Natural killer cell (primary cell): ENCODE measurements around the gene RCAN2. TPM values are rescaled to one million over a fixed set of nuclear protein-coding genes. Genes with fewer than 3 reads are reported as not detected.

Source experiments
- ATAC-seq, 3 donors: fragments of 150-1000 bp in 2 of 3; fragments of 200-7000 bp in 1 of 3; cut with Tn5 transposase; 1 replicate in 1 of 3; 2 replicates in 2 of 3; pipeline ENCODE4 v1.10.0; 2021; ENCODE audit warnings: mild to moderate bottlenecking in 2 of 3, moderate library complexity in 2 of 3
- DNase-seq, 2 donors: peaks; one replicate each; pipeline versions ENCODE4 v3.0.0 to v3.0.0-alpha.2; 2013 to 2021; ENCODE audit warnings: mixed read lengths in 1 of 2
- H3K27ac ChIP-seq: one replicate; pipeline ENCODE4 v1.5.1; 2013; ENCODE audit warnings: mild to moderate bottlenecking, low read length
- H3K27me3 ChIP-seq: one replicate; pipeline ENCODE4 v1.6.1; 2013; ENCODE audit warnings: low read length; ENCODE audit not compliant: control insufficient read depth, insufficient read depth
- H3K36me3 ChIP-seq: one replicate; pipeline ENCODE4 v1.6.1; 2013; ENCODE audit warnings: low read length; ENCODE audit not compliant: control insufficient read depth, insufficient read depth
- H3K4me1 ChIP-seq: one replicate; pipeline ENCODE4 v1.6.1; 2013; ENCODE audit warnings: low read length; ENCODE audit not compliant: control insufficient read depth, insufficient read depth
- H3K4me3 ChIP-seq: one replicate; pipeline ENCODE4 v1.5.1; 2013; ENCODE audit warnings: low read length
- H3K9me3 ChIP-seq: one replicate; pipeline ENCODE4 v1.6.1; 2013; ENCODE audit warnings: low read length; ENCODE audit not compliant: control insufficient read depth, insufficient read depth
- H3K27ac Mint-ChIP-seq, 2 donors: one replicate each; pipeline ENCODE4 v1.8.0; 2022; ENCODE audit warnings: mild to moderate bottlenecking in 2 of 2, mixed read lengths in 2 of 2, moderate library complexity in 1 of 2
- H3K27me3 Mint-ChIP-seq, 2 donors: one replicate each; pipeline ENCODE4 v1.8.0; 2022; ENCODE audit warnings: low read depth in 2 of 2, mixed read lengths in 2 of 2
- H3K36me3 Mint-ChIP-seq: one replicate; pipeline ENCODE4 v1.8.0; 2022; ENCODE audit warnings: mixed read lengths
- H3K4me1 Mint-ChIP-seq, 2 donors: one replicate each; pipeline ENCODE4 v1.8.0; 2022; ENCODE audit warnings: mixed read lengths in 2 of 2
- H3K4me3 Mint-ChIP-seq: one replicate; pipeline ENCODE4 v1.8.0; 2022; ENCODE audit warnings: mild to moderate bottlenecking, moderate library complexity, mixed read lengths
- H3K9me3 Mint-ChIP-seq, 2 donors: one replicate each; pipeline ENCODE4 v1.8.0; 2022; ENCODE audit warnings: mixed read lengths in 2 of 2
- WGBS: methylation state at CpG from one replicate; pipeline ENCODE4 v1.1.7; 2013; ENCODE audit warnings: missing lambda C conversion rate; ENCODE audit not compliant: insufficient coverage; 5-methylcytosine and 5-hydroxymethylcytosine counted together
- intact Hi-C: fragments of 100-400 bp; cut with micrococcal nuclease; formaldehyde crosslinking; loops from one replicate; pipeline ENCODE4 v1.14.2; 2022
- total RNA-seq, 4 donors: library from RNA; stranded (reverse); fragments of 120-200 nt in 1 of 4; gene quantifications; one replicate each; pipeline versions ENCODE4 v1.2.3 to v1.2.4, GENCODE V29; 2013 to 2022
- TF ChIP-seq, protein P1 (sequence below): fragments of 200-600 bp; IDR thresholded peaks from one replicate; pipeline ENCODE4 v1.8.0; 2022; ENCODE audit warnings: antibody characterized with exemption

The RCAN2 gene
- total RNA-seq, 3 donors from 2014 or later (not counting 1 experiment from before 2014, with no cell fraction given) = 0.43 TPM; not detected in 2

DNA sequence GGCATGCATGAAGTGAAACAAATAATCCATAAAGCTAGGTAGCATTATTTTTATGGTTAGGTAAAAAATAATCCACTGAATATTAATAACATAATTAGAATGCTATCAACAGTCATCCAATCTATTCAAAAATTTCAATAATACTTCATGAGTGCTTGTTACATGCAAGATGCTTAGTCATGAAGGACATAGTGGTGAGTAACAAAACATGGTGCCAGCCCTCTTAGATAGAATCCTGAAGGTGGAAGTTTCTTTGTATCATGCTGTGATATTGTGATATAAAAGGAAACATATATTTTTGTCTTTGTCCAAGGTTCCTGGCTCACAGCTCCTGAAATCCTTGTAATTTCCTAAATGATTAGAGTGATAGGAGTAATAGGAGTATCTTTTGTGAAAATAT is 14.9 kb downstream of the RCAN2 start:
- Histone ChIP-seq H3K27me3 (no peaks in the 10 kb centered on the region), H3K4me1 (no peaks in the 10 kb centered on the region), H3K27ac (no peak overlapping the region), H3K9me3 (no peaks in the 10 kb centered on the region), H3K4me3 (no peak overlapping the region), H3K36me3 (no peaks in the 10 kb centered on the region)
- Mint-ChIP-seq H3K36me3 (no peaks in the 10 kb centered on the region), H3K9me3 (no peaks in the 10 kb centered on the region), H3K4me1 (no peaks in the 10 kb centered on the region), H3K4me3 (no peak overlapping the region), H3K27ac (no peak overlapping the region), H3K27me3 (peaks cover 18 to 66% of the 10 kb centered on the region in 2 donors)
- TF ChIP-seq, protein P1, sequence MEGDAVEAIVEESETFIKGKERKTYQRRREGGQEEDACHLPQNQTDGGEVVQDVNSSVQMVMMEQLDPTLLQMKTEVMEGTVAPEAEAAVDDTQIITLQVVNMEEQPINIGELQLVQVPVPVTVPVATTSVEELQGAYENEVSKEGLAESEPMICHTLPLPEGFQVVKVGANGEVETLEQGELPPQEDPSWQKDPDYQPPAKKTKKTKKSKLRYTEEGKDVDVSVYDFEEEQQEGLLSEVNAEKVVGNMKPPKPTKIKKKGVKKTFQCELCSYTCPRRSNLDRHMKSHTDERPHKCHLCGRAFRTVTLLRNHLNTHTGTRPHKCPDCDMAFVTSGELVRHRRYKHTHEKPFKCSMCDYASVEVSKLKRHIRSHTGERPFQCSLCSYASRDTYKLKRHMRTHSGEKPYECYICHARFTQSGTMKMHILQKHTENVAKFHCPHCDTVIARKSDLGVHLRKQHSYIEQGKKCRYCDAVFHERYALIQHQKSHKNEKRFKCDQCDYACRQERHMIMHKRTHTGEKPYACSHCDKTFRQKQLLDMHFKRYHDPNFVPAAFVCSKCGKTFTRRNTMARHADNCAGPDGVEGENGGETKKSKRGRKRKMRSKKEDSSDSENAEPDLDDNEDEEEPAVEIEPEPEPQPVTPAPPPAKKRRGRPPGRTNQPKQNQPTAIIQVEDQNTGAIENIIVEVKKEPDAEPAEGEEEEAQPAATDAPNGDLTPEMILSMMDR = no peak
- DNase-seq = no peak
- intact Hi-C loops = no loop called here
- ATAC-seq = no peak

DNA sequence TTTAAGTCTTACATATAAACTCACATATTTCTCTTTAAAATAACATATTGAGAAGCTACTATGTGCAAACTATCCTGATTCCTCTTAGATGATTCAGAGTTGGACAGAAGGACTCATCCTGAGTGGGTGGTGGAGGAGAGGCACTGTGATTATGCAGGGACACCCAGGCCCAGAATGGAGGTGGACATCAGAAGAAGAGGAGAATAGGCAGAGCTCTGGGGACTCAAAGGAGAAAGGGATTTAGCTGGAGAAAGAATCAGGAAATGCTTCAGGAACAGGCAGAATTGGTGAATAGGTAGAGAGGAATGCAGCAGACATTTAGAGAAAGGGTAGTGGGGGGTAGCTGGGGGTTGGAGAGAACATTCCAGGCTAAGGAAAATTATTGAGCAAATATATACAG is 17.4 kb downstream of the RCAN2 start:
- H3K27ac Mint-ChIP-seq = no peak overlapping the region
- H3K9me3 ChIP-seq = no peaks in the 10 kb centered on the region
- H3K4me1 Mint-ChIP-seq = no peaks in the 10 kb centered on the region
- ATAC-seq (no peak), DNase-seq (no peak)
- H3K4me1 ChIP-seq = no peaks in the 10 kb centered on the region
- H3K27me3 Mint-ChIP-seq = peaks cover 24 to 67% of the 10 kb centered on the region in 2 donors
- H3K4me3 ChIP-seq = no peak overlapping the region
- no peaks in the 10 kb centered on the region for H3K9me3 Mint-ChIP-seq
- intact Hi-C loops = no loop called here
- H3K27ac ChIP-seq = no peak overlapping the region
- TF ChIP-seq, protein P1 = no peak
- no peaks in the 10 kb centered on the region for H3K36me3 Mint-ChIP-seq
- no peak overlapping the region for H3K4me3 Mint-ChIP-seq
- H3K27me3 ChIP-seq = peaks cover 2% of the 10 kb centered on the region
- H3K36me3 ChIP-seq = no peaks in the 10 kb centered on the region

DNA sequence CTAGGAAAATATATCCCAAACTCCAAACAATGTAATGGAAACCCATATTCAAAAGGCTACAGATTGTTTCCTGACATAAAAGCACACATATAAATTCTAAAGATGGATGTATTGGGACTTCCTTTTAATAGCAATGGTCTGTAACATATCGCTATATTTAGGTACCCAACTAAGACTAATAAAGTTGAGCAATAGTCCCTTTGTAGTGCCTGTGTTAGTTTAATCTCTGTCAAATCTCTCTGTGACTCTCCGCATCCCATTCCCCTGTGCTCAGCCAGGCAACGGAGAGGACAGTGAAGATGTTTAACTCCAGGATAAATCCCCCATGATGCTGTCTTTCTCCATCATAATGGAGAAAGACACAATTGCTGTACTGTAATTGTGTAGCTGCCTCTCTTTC is 19.0 kb downstream of the RCAN2 start:
- no peaks in the 10 kb centered on the region for H3K4me1 ChIP-seq
- DNase-seq (no peak), ATAC-seq (no peak)
- no peak overlapping the region for H3K4me3 Mint-ChIP-seq
- TF ChIP-seq, protein P1 = no peak
- no peaks in the 10 kb centered on the region for H3K4me1 Mint-ChIP-seq
- no peak overlapping the region for H3K27ac ChIP-seq
- H3K9me3 Mint-ChIP-seq = no peaks in the 10 kb centered on the region
- H3K27ac Mint-ChIP-seq = no peak overlapping the region
- no peaks in the 10 kb centered on the region for H3K9me3 ChIP-seq
- H3K27me3 Mint-ChIP-seq = peaks cover 19 to 74% of the 10 kb centered on the region in 2 donors
- H3K36me3 Mint-ChIP-seq = no peaks in the 10 kb centered on the region
- intact Hi-C loops = no loop called here
- H3K36me3 ChIP-seq = no peaks in the 10 kb centered on the region
- H3K4me3 ChIP-seq = no peak overlapping the region
- H3K27me3 ChIP-seq = peaks cover 2% of the 10 kb centered on the region
- WGBS = 100% methylated on average over 2 of the region's 3 CpGs

DNA sequence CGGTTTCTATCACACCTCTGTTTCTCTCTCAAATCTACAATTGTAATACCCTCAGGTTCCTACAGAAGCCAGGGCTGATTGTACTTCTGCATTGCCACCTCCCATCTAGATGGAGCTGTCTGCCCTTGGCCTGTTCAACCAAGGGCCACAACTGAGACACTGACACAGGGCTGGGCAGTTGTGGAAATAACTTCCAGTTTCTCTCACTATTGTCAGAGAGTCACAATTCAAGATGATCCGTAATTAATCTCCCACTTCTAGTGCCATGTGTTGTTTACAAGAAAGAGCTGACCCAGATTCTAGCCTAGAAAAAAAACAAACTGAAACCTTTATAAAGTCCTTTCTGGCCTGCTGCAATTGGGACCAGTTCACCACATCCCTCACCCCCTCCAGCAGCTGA is 22.2 kb downstream of the RCAN2 start:
- no peaks in the 10 kb centered on the region for H3K9me3 ChIP-seq
- H3K4me1 ChIP-seq = no peaks in the 10 kb centered on the region
- ATAC-seq (no peak), DNase-seq (no peak)
- H3K27ac ChIP-seq = no peak overlapping the region
- 90% methylated on average over 2 of the region's 2 CpGs for WGBS
- no peak overlapping the region for H3K27ac Mint-ChIP-seq
- H3K27me3 ChIP-seq = peaks cover 2% of the 10 kb centered on the region
- H3K36me3 ChIP-seq = no peaks in the 10 kb centered on the region
- no peak overlapping the region for H3K4me3 ChIP-seq
- H3K36me3 Mint-ChIP-seq = no peaks in the 10 kb centered on the region
- no peaks in the 10 kb centered on the region for H3K9me3 Mint-ChIP-seq
- intact Hi-C loops = no loop called here
- no peak overlapping the region for H3K4me3 Mint-ChIP-seq
- H3K4me1 Mint-ChIP-seq = no peaks in the 10 kb centered on the region
- peaks cover 21 to 79% of the 10 kb centered on the region in 2 donors for H3K27me3 Mint-ChIP-seq
- TF ChIP-seq, protein P1 = no peak
